Loucy (cell line): ENCODE data around the gene HOXA6.

Experiments
- EZH2phosphoT487 ChIP-seq: fragments of 200-600 bp; IDR thresholded peaks from 2 replicates; pipeline ENCODE4 v1.6.1; 2018; ENCODE audit warnings: antibody characterized with exemption, mild to moderate bottlenecking, moderate library complexity, borderline replicate concordance
- TF ChIP-seq, protein P1 (sequence below): fragments of 200-600 bp; sonication (generic); conservative IDR thresholded peaks from 2 replicates; pipeline ENCODE4 v1.5.1; 2014; ENCODE audit warnings: mild to moderate bottlenecking, antibody characterized with exemption, low read length

DNA sequence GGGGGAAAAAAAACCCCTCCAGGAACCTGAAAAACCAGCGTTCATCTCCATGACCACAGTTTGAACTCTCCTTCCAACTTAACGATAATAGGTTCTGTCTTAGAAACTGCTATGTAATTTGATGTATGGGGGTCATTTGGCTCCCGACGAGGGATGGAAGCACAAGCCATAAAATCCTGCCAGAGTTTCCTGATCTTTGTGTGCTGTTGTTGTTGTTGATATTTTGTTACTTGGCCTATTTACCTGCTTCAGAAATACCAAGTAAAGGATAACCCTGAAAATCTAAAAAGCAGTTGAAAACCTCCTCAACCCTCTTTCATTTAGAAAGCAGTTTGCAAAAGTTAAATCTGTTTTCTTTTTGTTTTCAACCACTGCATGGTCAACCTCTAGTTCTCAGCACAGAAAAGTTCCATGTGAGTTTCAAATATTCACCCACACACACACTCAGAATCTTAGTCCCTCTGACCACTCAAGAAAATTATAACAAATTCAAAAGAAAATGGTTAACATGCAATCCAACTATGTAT, 35.8 kb downstream of the HOXA6 start:
- TF ChIP-seq, protein P1, sequence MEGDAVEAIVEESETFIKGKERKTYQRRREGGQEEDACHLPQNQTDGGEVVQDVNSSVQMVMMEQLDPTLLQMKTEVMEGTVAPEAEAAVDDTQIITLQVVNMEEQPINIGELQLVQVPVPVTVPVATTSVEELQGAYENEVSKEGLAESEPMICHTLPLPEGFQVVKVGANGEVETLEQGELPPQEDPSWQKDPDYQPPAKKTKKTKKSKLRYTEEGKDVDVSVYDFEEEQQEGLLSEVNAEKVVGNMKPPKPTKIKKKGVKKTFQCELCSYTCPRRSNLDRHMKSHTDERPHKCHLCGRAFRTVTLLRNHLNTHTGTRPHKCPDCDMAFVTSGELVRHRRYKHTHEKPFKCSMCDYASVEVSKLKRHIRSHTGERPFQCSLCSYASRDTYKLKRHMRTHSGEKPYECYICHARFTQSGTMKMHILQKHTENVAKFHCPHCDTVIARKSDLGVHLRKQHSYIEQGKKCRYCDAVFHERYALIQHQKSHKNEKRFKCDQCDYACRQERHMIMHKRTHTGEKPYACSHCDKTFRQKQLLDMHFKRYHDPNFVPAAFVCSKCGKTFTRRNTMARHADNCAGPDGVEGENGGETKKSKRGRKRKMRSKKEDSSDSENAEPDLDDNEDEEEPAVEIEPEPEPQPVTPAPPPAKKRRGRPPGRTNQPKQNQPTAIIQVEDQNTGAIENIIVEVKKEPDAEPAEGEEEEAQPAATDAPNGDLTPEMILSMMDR, result no peak
- no peak for TF ChIP-seq EZH2phosphoT487
